H1 (cell line): ENCODE results near the gene ARHGEF26. TPM values are rescaled to one million over a fixed set of nuclear protein-coding genes. Genes with fewer than 3 reads are reported as not detected.

Source experiments
- JUN ChIP-seq: IDR thresholded peaks from 2 replicates; pipeline ENCODE4 v1.6.1; 2011; ENCODE audit warnings: low read depth, mild to moderate bottlenecking, improper control_type of control experiment, low read length
- PHF8 ChIP-seq: fragments of 200-600 bp; sonication (generic); conservative IDR thresholded peaks from 2 replicates; pipeline ENCODE4 v1.7.1; 2012; ENCODE audit warnings: low read depth, mild to moderate bottlenecking, inconsistent platforms, low read length, moderate library complexity
- POLR2AphosphoS5 ChIP-seq: IDR thresholded peaks from 2 replicates; pipeline ENCODE4 v1.6.1; 2011; ENCODE audit warnings: low read depth, low read length
- RFX5 ChIP-seq: IDR thresholded peaks from 2 replicates; pipeline ENCODE4 v1.6.1; 2011; ENCODE audit warnings: low read depth, low read length, improper control_type of control experiment, borderline replicate concordance
- RNF2 ChIP-seq: fragments of 200-900, 300-1000 bp; sonication (generic); IDR thresholded peaks from 2 replicates; pipeline ENCODE4 v1.7.1; 2016; ENCODE audit warnings: borderline replicate concordance, low read depth, mild to moderate bottlenecking, antibody characterized with exemption, low read length; ENCODE audit not compliant: poor library complexity, severe bottlenecking; ENCODE audit errors: missing control alignments
- SIX5 ChIP-seq: IDR thresholded peaks from 2 replicates; pipeline ENCODE4 v1.6.1; 2011; ENCODE audit warnings: mild to moderate bottlenecking, low read depth, low read length
- polyA plus RNA-seq, 7 experiments: library from polyadenylated mRNA; depleted of rRNA in 3 of 7; stranded (reverse) in 5 of 7; unstranded in 2 of 7; fragments of >200 nt in 5 of 7; fragments of 200-250 nt in 2 of 7; gene quantifications; 1 replicate in 5 of 7; 2 replicates in 1 of 7; 4 replicates in 1 of 7; pipeline versions ENCODE4 v1.2.1 to v1.2.3, GENCODE V29; 2011 to 2013; ENCODE audit warnings: missing spikeins in 2 of 7, mixed read lengths in 2 of 7
- total RNA-seq: library from RNA; stranded (reverse); fragmentation: NEBNext Ultra II Directional; extraction: Animal tissue kit (Norgen Biotek cat#: 25700); gene quantifications from 2 replicates; pipeline ENCODE4 v1.2.1, GENCODE V29; 2021
- TF ChIP-seq, protein P1 (sequence below): IDR thresholded peaks from 2 replicates; pipeline ENCODE4 v1.6.1; 2012; ENCODE audit warnings: inconsistent platforms

Gene ARHGEF26
- total and polyA plus RNA-seq, 2 of the 8 experiments (the other 6 are each of a cell fraction or from before 2014, with no cell fraction given) = 3.1 to 15.6 TPM

DNA sequence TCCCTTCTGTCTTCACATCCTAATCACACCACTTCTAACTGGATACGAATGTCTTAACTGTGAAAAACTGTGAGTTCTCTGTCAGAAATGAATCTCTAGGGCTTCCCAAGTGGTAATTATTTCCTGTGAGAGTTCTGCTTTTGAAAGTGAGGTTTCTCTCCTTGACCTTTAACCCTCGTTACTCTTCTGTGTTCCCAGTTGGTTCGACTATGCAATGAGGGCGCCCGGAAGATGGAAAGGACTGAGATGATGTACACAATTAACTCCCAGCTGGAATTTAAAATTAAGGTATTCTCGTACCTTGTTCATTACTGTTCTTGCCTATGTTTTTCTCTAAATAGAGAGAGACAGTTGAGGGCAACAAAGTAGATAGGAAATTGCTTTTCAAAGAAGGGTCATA is 96.5 kb downstream of the ARHGEF26 start (continued):
- TF ChIP-seq RNF2 = no peak
- no peak for TF ChIP-seq POLR2AphosphoS5
- TF ChIP-seq, protein P1, sequence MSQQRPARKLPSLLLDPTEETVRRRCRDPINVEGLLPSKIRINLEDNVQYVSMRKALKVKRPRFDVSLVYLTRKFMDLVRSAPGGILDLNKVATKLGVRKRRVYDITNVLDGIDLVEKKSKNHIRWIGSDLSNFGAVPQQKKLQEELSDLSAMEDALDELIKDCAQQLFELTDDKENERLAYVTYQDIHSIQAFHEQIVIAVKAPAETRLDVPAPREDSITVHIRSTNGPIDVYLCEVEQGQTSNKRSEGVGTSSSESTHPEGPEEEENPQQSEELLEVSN = no peak
- TF ChIP-seq PHF8 = no peak
- TF ChIP-seq JUN = no peak
- TF ChIP-seq RFX5 = no peak
- TF ChIP-seq SIX5 = no peak
